Gastrocnemius medialis (tissue), 4 donors: ENCODE data around the gene MAP10. TPM values are rescaled to one million over a fixed set of nuclear protein-coding genes. Genes with fewer than 3 reads are reported as not detected.

Source experiments
- ATAC-seq, 2 donors: fragments of 150-250 bp; one replicate each; pipeline ENCODE4 v1.9.1; 2016
- DNase-seq, 2 donors: peaks; one replicate each; pipeline ENCODE4 v3.0.0-alpha.2; 2019
- H3K27ac ChIP-seq, 4 donors: fragments of 200-600 bp; sonication (generic); 1 replicate in 1 of 4; 2 replicates in 3 of 4; pipeline ENCODE4 v1.5.1; 2016 to 2018; ENCODE audit warnings: mild to moderate bottlenecking in 2 of 4, moderate library complexity in 1 of 4
- H3K27me3 ChIP-seq, 3 donors: fragments of 200-600 bp; sonication (generic) in 2 of 3; 1 replicate in 1 of 3; 2 replicates in 2 of 3; pipeline versions ENCODE4 v1.5.1 to v1.6.0; 2016 to 2019; ENCODE audit warnings: mild to moderate bottlenecking in 1 of 3, moderate library complexity in 1 of 3
- H3K36me3 ChIP-seq, 2 donors: fragments of 200-600 bp; sonication (generic) in 1 of 2; one replicate each; pipeline ENCODE4 v1.5.1; 2017 to 2018
- H3K4me1 ChIP-seq, 2 donors: fragments of 200-600 bp; sonication (generic) in 1 of 2; one replicate each; pipeline ENCODE4 v1.5.1; 2016 to 2017; ENCODE audit warnings: mild to moderate bottlenecking in 2 of 2
- H3K4me3 ChIP-seq, 4 donors: fragments of 200-600 bp; sonication (generic) in 3 of 4; 1 replicate in 1 of 4; 2 replicates in 3 of 4; pipeline ENCODE4 v1.5.1; 2016 to 2019; ENCODE audit warnings: mild to moderate bottlenecking in 2 of 4
- H3K9me3 ChIP-seq, 3 donors: fragments of 200-600 bp; sonication (generic) in 2 of 3; 1 replicate in 1 of 3; 2 replicates in 2 of 3; pipeline ENCODE4 v1.5.1; 2016 to 2019
- POLR2A ChIP-seq, 2 donors: fragments of 450-650 bp; IDR thresholded peaks; one replicate each; pipeline ENCODE4 v1.6.1; 2017; ENCODE audit warnings: antibody characterized with exemption in 2 of 2, mild to moderate bottlenecking in 2 of 2, moderate library complexity in 2 of 2
- in situ Hi-C, 4 donors: fragments of 200-750 bp; cut with MboI; loops; one replicate each; pipeline versions ENCODE4 v1.15.0 to v1.8.0; 2017; ENCODE audit warnings: low sequenced_read_pairs in 4 of 4
- intact Hi-C: fragments of 100-400 bp; cut with DNase I; formaldehyde crosslinking; loops from one replicate; pipeline ENCODE4 v1.15.1; 2023; ENCODE audit warnings: low total_unique reads
- total RNA-seq, 4 donors: library from RNA; depleted of rRNA; stranded (reverse); fragments of >200 nt; gene quantifications; one replicate each; pipeline versions ENCODE4 v1.1.0 to v1.2.3, GENCODE V29; 2016
- TF ChIP-seq, protein P1 (sequence below), 5 experiments: fragments of 450-650 bp in 3 of 5; fragments of 200-600 bp in 2 of 5; sonication (generic) in 2 of 5; IDR thresholded peaks in 4 of 5; conservative IDR thresholded peaks in 1 of 5; 1 replicate in 4 of 5; 2 replicates in 1 of 5; pipeline ENCODE4 v1.5.1; 2016 to 2019; ENCODE audit warnings: antibody characterized with exemption in 5 of 5, mild to moderate bottlenecking in 3 of 5, moderate library complexity in 3 of 5

The MAP10 gene
- total RNA-seq, 4 donors from 2014 or later = 1.9 to 2.6 (median 2.3) TPM

DNA sequence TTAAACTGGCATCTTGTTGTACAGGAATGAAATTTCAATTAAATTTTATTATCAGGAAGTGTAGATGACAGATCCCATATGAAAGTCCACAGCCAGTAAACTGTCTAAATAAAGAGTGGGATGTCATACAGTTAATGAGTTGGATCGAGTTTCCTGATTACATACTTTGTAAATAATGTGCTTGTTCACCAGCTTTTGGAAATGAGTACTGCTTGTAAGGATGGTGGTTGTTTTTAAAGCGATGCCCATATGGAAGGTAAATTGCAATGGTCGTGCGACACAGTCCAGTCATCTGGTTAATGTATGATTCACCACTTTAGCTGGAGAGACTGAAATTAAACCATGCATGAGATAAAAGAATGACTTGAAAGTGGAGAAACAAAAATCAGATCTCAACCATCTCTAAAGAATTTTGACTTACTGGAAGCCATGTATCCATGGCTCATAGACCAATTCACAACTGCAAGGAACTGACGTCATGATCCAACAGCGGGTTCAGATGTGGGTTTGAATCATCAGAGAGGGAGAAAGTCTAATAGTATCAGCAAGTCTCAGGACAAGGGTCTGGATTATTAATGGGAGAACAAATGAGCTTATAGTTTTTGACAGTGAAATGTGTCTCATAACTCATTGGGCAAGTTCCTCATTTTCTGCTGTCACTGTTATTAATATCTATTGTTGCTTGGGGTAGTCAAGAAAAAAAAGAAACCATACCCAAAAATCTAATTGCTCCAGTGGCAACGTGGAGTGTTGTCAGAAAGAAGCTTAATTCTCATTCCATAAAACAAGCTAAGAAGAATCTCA, 49.0 kb downstream of the MAP10 start:
- H3K9me3 ChIP-seq = no peaks in the 10 kb centered on the region
- DNase-seq (no peak), ATAC-seq (no peak)
- no peaks in the 10 kb centered on the region for H3K27me3 ChIP-seq
- in situ Hi-C loops = no loop called here
- peaks cover 5 to 21% of the 10 kb centered on the region in 2 donors for H3K4me1 ChIP-seq
- H3K4me3 ChIP-seq = no peak overlapping the region
- no peak overlapping the region for H3K27ac ChIP-seq
- no peaks in the 10 kb centered on the region for H3K36me3 ChIP-seq
- intact Hi-C loops = no loop called here
- no peak for TF ChIP-seq POLR2A (IDR thresholded peaks at IDR 0.05)
- TF ChIP-seq, protein P1, sequence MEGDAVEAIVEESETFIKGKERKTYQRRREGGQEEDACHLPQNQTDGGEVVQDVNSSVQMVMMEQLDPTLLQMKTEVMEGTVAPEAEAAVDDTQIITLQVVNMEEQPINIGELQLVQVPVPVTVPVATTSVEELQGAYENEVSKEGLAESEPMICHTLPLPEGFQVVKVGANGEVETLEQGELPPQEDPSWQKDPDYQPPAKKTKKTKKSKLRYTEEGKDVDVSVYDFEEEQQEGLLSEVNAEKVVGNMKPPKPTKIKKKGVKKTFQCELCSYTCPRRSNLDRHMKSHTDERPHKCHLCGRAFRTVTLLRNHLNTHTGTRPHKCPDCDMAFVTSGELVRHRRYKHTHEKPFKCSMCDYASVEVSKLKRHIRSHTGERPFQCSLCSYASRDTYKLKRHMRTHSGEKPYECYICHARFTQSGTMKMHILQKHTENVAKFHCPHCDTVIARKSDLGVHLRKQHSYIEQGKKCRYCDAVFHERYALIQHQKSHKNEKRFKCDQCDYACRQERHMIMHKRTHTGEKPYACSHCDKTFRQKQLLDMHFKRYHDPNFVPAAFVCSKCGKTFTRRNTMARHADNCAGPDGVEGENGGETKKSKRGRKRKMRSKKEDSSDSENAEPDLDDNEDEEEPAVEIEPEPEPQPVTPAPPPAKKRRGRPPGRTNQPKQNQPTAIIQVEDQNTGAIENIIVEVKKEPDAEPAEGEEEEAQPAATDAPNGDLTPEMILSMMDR (IDR thresholded peaks at IDR 0.05 in 4 of 5, conservative IDR thresholded peaks at IDR 0.05 in 1 of 5) = no peak

DNA sequence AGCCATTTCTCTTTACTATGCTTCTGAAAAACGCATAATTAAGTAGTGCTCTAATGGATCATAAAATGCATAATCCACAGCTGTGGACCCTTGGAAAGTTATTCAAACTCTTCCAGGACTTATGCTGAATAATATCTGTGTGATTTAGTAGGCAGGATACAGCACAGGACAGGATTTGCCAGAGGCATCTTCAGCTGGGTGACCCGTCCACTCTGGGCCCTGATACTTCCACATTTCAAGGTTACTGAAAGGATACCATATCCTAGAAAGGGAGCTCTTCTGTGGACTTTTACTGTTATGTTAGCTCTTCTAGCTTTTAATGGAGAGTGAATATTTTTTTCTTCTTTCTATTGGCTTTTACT, 49.6 kb downstream of the MAP10 start:
- Histone ChIP-seq H3K4me1 (peaks cover 5 to 21% of the 10 kb centered on the region in 2 donors), H3K4me3 (no peak overlapping the region), H3K27me3 (no peaks in the 10 kb centered on the region), H3K36me3 (no peaks in the 10 kb centered on the region), H3K27ac (no peak overlapping the region), H3K9me3 (no peaks in the 10 kb centered on the region)
- no peak for DNase-seq
- intact Hi-C loops = no loop called here
- no peak for TF ChIP-seq POLR2A (IDR thresholded peaks at IDR 0.05)
- TF ChIP-seq, protein P1 (IDR thresholded peaks at IDR 0.05 in 4 of 5, conservative IDR thresholded peaks at IDR 0.05 in 1 of 5) = no peak
- in situ Hi-C loops = no loop called here
- ATAC-seq = no peak

DNA sequence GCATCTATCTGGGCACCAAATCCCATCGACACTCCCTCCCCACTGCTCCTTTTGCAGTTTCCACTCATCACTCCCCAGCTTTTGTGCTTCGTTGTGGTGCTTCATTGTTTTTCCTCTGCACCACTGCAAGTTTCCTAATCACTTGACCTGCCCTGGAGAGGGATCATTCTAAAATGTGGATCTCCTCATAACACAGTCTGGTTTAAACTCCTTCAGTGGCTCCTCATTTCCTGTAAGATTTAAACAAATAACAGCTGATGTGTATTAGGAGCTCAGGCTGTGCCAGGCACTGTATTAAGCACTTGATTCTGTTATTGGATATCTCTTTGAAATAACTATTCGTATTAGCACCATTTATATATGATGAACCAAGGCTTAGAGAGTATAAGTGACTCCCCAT, 51.3 kb downstream of the MAP10 start:
- Histone ChIP-seq H3K27ac (no peak overlapping the region), H3K4me1 (peaks cover 5 to 15% of the 10 kb centered on the region in 2 donors), H3K36me3 (no peaks in the 10 kb centered on the region), H3K27me3 (no peaks in the 10 kb centered on the region), H3K4me3 (no peak overlapping the region), H3K9me3 (no peaks in the 10 kb centered on the region)
- no peak for DNase-seq
- TF ChIP-seq, protein P1 (IDR thresholded peaks at IDR 0.05 in 4 of 5, conservative IDR thresholded peaks at IDR 0.05 in 1 of 5) = no peak
- TF ChIP-seq POLR2A (IDR thresholded peaks at IDR 0.05) = no peak
- in situ Hi-C loops (no loop called here), intact Hi-C loops (no loop called here)
- ATAC-seq = no peak

Other genes with a start within 250 kb of the MAP10 start
- 10 to 100 TPM in 1 of 4 donors, 1 to 10 TPM in 3; 3.1 to 22.7 (median 3.9) TPM for gene SIPA1L2, start 175.3 kb upstream of the MAP10 start, total RNA-seq
- gene NTPCR, start 145.2 kb downstream of the MAP10 start, total RNA-seq = 10 to 100 TPM; 20.5 to 33.7 (median 24.2) TPM